Keratinocyte (primary cell): ENCODE results near the gene CFAP20.

Experiments used
- EZH2 ChIP-seq: IDR thresholded peaks from one replicate; pipeline ENCODE4 v1.6.1; 2012; ENCODE audit warnings: inconsistent platforms, mild to moderate bottlenecking, low read length, moderate library complexity
- TF ChIP-seq, protein P1 (sequence below), 3 experiments: IDR thresholded peaks in 1 of 3; conservative IDR thresholded peaks in 1 of 3; optimal IDR thresholded peaks in 1 of 3; 2 replicates in 2 of 3; 3 replicates in 1 of 3; pipeline versions ENCODE3 to v1.5.1; 2011; ENCODE audit warnings: low read length in 3 of 3, mild to moderate bottlenecking in 3 of 3, moderate library complexity in 2 of 3, control low read depth in 1 of 3, inconsistent platforms in 1 of 3; ENCODE audit not compliant: insufficient read depth in 2 of 3; ENCODE audit errors: extremely low read depth in 1 of 3

- TF ChIP-seq, protein P1, sequence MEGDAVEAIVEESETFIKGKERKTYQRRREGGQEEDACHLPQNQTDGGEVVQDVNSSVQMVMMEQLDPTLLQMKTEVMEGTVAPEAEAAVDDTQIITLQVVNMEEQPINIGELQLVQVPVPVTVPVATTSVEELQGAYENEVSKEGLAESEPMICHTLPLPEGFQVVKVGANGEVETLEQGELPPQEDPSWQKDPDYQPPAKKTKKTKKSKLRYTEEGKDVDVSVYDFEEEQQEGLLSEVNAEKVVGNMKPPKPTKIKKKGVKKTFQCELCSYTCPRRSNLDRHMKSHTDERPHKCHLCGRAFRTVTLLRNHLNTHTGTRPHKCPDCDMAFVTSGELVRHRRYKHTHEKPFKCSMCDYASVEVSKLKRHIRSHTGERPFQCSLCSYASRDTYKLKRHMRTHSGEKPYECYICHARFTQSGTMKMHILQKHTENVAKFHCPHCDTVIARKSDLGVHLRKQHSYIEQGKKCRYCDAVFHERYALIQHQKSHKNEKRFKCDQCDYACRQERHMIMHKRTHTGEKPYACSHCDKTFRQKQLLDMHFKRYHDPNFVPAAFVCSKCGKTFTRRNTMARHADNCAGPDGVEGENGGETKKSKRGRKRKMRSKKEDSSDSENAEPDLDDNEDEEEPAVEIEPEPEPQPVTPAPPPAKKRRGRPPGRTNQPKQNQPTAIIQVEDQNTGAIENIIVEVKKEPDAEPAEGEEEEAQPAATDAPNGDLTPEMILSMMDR (optimal IDR thresholded peaks at IDR 0.05 in 1 of 3, IDR thresholded peaks at IDR 0.05 in 1 of 3, conservative IDR thresholded peaks at IDR 0.05 in 1 of 3; ENCODE audit: extremely low read depth in 1 of 3, insufficient read depth in 2 of 3, low read length in 3 of 3), result no peak
- no peak for TF ChIP-seq EZH2
Observed at GRCh38 chr16:58157951-58158540, 28.9 kb upstream of the CFAP20 start.
